Epidermal melanocyte (primary cell): ENCODE data around the gene SPEM3.

ENCODE experiments used
- DNase-seq: peaks from one replicate; pipeline ENCODE4 v3.0.0; 2011; ENCODE audit warnings: low spot score; ENCODE audit not compliant: insufficient read length

The SPEM3 gene

GRCh38 chr17:7428557-7428956 lies at the start of gene SPEM3:
Gene SPEM3, plus strand, starts transcription at chr17:7428857. Its CDS starts 46 bp downstream, at chr17:7428903.
- DNase-seq, result no peak

- no peak for DNase-seq
These were observed 49.5 kb upstream of the SPEM3 start for GRCh38 chr17:7379134-7379533.

GRCh38 chr17:7380321-7380720 lies 48.3 kb upstream of the SPEM3 start:
- DNase-seq, result peak; percentile 56

- no peak for DNase-seq
These were observed 47.6 kb upstream of the SPEM3 start, which contains the start of gene TNK1 for GRCh38 chr17:7380855-7381683. Gene TNK1, plus strand, starts transcription at chr17:7381089. Its CDS starts 1,838 bp downstream, at chr17:7382927.

GRCh38 chr17:7382901-7383300 lies 45.8 kb upstream of the SPEM3 start:
- DNase-seq, result no peak

- DNase-seq, result no peak
These were observed 45.3 kb upstream of the SPEM3 start for GRCh38 chr17:7383371-7383741.

- no peak for DNase-seq
These were observed 44.7 kb upstream of the SPEM3 start for GRCh38 chr17:7383742-7384488.

GRCh38 chr17:7384489-7385081 lies 44.1 kb upstream of the SPEM3 start:
- DNase-seq, result no peak

- DNase-seq, result no peak
These were observed 39.8 kb upstream of the SPEM3 start for GRCh38 chr17:7388856-7389255.

- no peak for DNase-seq
These were observed 38.4 kb upstream of the SPEM3 start for GRCh38 chr17:7389924-7390910.

- DNase-seq, result no peak
These were observed 37.4 kb upstream of the SPEM3 start for GRCh38 chr17:7391307-7391706.

GRCh38 chr17:7392696-7393612 lies 35.7 kb upstream of the SPEM3 start:
- no peak for DNase-seq

GRCh38 chr17:7393613-7394451 lies 34.8 kb upstream of the SPEM3 start:
- no peak for DNase-seq

- DNase-seq, result peak; percentile 94
These were observed 34.0 kb upstream of the SPEM3 start, which contains the start of gene PLSCR3 for GRCh38 chr17:7394452-7395191. Gene PLSCR3, minus strand, starts transcription at chr17:7394525. Its CDS starts 415 bp downstream, at chr17:7394110.

- DNase-seq, result no peak
These were observed 32.5 kb upstream of the SPEM3 start for GRCh38 chr17:7396147-7396546.

GRCh38 chr17:7398612-7399011 lies 30.0 kb upstream of the SPEM3 start:
- no peak for DNase-seq

- DNase-seq, result no peak
These were observed 25.5 kb upstream of the SPEM3 start for GRCh38 chr17:7403043-7403726.

- peak; percentile 74 for DNase-seq
These were observed 25.0 kb upstream of the SPEM3 start for GRCh38 chr17:7403727-7403976.
